ENCODE data around the gene TM9SF3.

The TM9SF3 gene

GRCh38 chr10:96513698-96514561 lies 72.9 kb downstream of the TM9SF3 start, which contains the start of gene TLL2:
TLL2 (minus strand) TSS chr10:96513926; CDS start chr10:96513685, 241 bp downstream.
- 2% methylated on average over 65 of the region's 68 CpGs for WGBS (ENCODE audit: insufficient coverage)
- POLR2A ChIA-PET: interaction anchor here (0.7 to 1.1 kb wide), 2 partner anchors 9 to 95 kb away, joined by 3 read pairs; no protein-coding TSS in a partner anchor
- H3K27me3 ChIP-seq (replicated peaks in 2 of 5; ENCODE audit: control insufficient read depth in 4 of 5, insufficient read depth in 5 of 5, low read length in 4 of 5): peaks cover 7 to 64% (median 30%) of the 10 kb centered on the region in 5 experiments

GRCh38 chr10:96513305-96513697 lies 73.5 kb downstream of the TM9SF3 start:
- Histone ChIP-seq H3K4me3 (ENCODE audit: control insufficient read depth in 1 of 7, extremely low read depth in 1 of 7, insufficient read depth in 4 of 7, low read depth in 2 of 7, low read length in 6 of 7) (peak overlapping the region; percentile 40 to 73 (median 64)), H3K4me1 (ENCODE audit: control extremely low read depth in 1 of 4, control insufficient read depth in 4 of 4, insufficient read depth in 4 of 4, low read length in 3 of 4) (peaks cover 0 to 24% (median 23%) of the 10 kb centered on the region in 4 experiments), H3K27ac (ENCODE audit: insufficient read depth in 1 of 2, low read depth in 1 of 2, low read length in 2 of 2, poor library complexity in 1 of 2, severe bottlenecking in 2 of 2) (no peak overlapping the region), H3K36me3 (ENCODE audit: control insufficient read depth in 4 of 4, insufficient read depth in 4 of 4, low read length in 3 of 4) (peaks cover 0 to 4% (median 1%) of the 10 kb centered on the region in 4 experiments), H3K27me3 (replicated peaks in 2 of 5; ENCODE audit: control insufficient read depth in 4 of 5, insufficient read depth in 5 of 5, low read length in 4 of 5) (peaks cover 7 to 66% (median 30%) of the 10 kb centered on the region in 5 experiments), H3K9me3 (ENCODE audit: control extremely low read depth in 1 of 5, control insufficient read depth in 4 of 5, insufficient read depth in 2 of 5, low read depth in 1 of 5, low read length in 4 of 5) (no peaks in the 10 kb centered on the region)
- POLR2A ChIA-PET: interaction anchor here (0.7 to 1.1 kb wide), 2 partner anchors 10 to 94 kb away, joined by 3 read pairs; no protein-coding TSS in a partner anchor
- peak in 1 of 3 donors; percentile 61 for DNase-seq
- 1% methylated on average over 29 of the region's 31 CpGs for WGBS (ENCODE audit: insufficient coverage)
- CTCF ChIA-PET: interaction anchor here (0.7 to 3.1 kb wide), 7 partner anchors 9 to 142 kb away, joined by 3 to 20 read pairs (median 6); no protein-coding TSS in a partner anchor

More at GRCh38 chr10:96513698-96514561, 72.9 kb downstream of the TM9SF3 start, which contains the start of gene TLL2:
- H3K9me3 ChIP-seq (ENCODE audit: control extremely low read depth in 1 of 5, control insufficient read depth in 4 of 5, insufficient read depth in 2 of 5, low read depth in 1 of 5, low read length in 4 of 5): no peaks in the 10 kb centered on the region
- peak within 1 kb of the TSS; percentile 40 to 73 (median 64) for H3K4me3 ChIP-seq (ENCODE audit: control insufficient read depth in 1 of 7, extremely low read depth in 1 of 7, insufficient read depth in 4 of 7, low read depth in 2 of 7, low read length in 6 of 7)
- no peak within 1 kb of the TSS for H3K27ac ChIP-seq (ENCODE audit: insufficient read depth in 1 of 2, low read depth in 1 of 2, low read length in 2 of 2, poor library complexity in 1 of 2, severe bottlenecking in 2 of 2)
- DNase-seq: peak; percentile 72 to 85 (median 77)
- CTCF ChIA-PET: interaction anchor here (0.8 to 3.1 kb wide), 7 partner anchors 9 to 139 kb away, joined by 3 to 20 read pairs (median 6); no protein-coding TSS in a partner anchor
- peaks cover 0 to 24% (median 23%) of the 10 kb centered on the region in 4 experiments for H3K4me1 ChIP-seq (ENCODE audit: control extremely low read depth in 1 of 4, control insufficient read depth in 4 of 4, insufficient read depth in 4 of 4, low read length in 3 of 4)
- peaks cover 0 to 5% (median 2%) of the 10 kb centered on the region in 4 experiments for H3K36me3 ChIP-seq (ENCODE audit: control insufficient read depth in 4 of 4, insufficient read depth in 4 of 4, low read length in 3 of 4)

GRCh38 chr10:96512524-96513304 lies 74.1 kb downstream of the TM9SF3 start:
- Histone ChIP-seq H3K4me3 (ENCODE audit: control insufficient read depth in 1 of 7, extremely low read depth in 1 of 7, insufficient read depth in 4 of 7, low read depth in 2 of 7, low read length in 6 of 7) (peak overlapping the region; percentile 40 to 73 (median 64)), H3K27me3 (replicated peaks in 2 of 5; ENCODE audit: control insufficient read depth in 4 of 5, insufficient read depth in 5 of 5, low read length in 4 of 5) (peaks cover 7 to 65% (median 30%) of the 10 kb centered on the region in 5 experiments), H3K4me1 (ENCODE audit: control extremely low read depth in 1 of 4, control insufficient read depth in 4 of 4, insufficient read depth in 4 of 4, low read length in 3 of 4) (peaks cover 0 to 24% (median 23%) of the 10 kb centered on the region in 4 experiments), H3K9me3 (ENCODE audit: control extremely low read depth in 1 of 5, control insufficient read depth in 4 of 5, insufficient read depth in 2 of 5, low read depth in 1 of 5, low read length in 4 of 5) (no peaks in the 10 kb centered on the region), H3K27ac (ENCODE audit: insufficient read depth in 1 of 2, low read depth in 1 of 2, low read length in 2 of 2, poor library complexity in 1 of 2, severe bottlenecking in 2 of 2) (no peak overlapping the region), H3K36me3 (ENCODE audit: control insufficient read depth in 4 of 4, insufficient read depth in 4 of 4, low read length in 3 of 4) (no peaks in the 10 kb centered on the region)
- under 1% methylated on average over 52 of the region's 65 CpGs for WGBS (ENCODE audit: insufficient coverage)
- ChIA-PET CTCF (interaction anchor here (0.7 to 3.1 kb wide), 8 partner anchors 10 to 142 kb away, joined by 3 to 20 read pairs (median 6); no protein-coding TSS in a partner anchor), POLR2A (interaction anchor here (1.1 kb wide), 1 partner anchor 10 kb away, joined by 3 read pairs; no protein-coding TSS in a partner anchor)
- peak in 2 of 3 donors; percentile 29 to 43 for DNase-seq

- peak; percentile 31 to 37 (median 31) for DNase-seq
- Histone ChIP-seq H3K27ac (ENCODE audit: insufficient read depth in 1 of 2, low read depth in 1 of 2, low read length in 2 of 2, poor library complexity in 1 of 2, severe bottlenecking in 2 of 2) (no peak overlapping the region), H3K4me3 (ENCODE audit: control insufficient read depth in 1 of 7, extremely low read depth in 1 of 7, insufficient read depth in 4 of 7, low read depth in 2 of 7, low read length in 6 of 7) (no peak overlapping the region), H3K9me3 (ENCODE audit: control extremely low read depth in 1 of 5, control insufficient read depth in 4 of 5, insufficient read depth in 2 of 5, low read depth in 1 of 5, low read length in 4 of 5) (no peaks in the 10 kb centered on the region), H3K36me3 (ENCODE audit: control insufficient read depth in 4 of 4, insufficient read depth in 4 of 4, low read length in 3 of 4) (no peaks in the 10 kb centered on the region), H3K4me1 (ENCODE audit: control extremely low read depth in 1 of 4, control insufficient read depth in 4 of 4, insufficient read depth in 4 of 4, low read length in 3 of 4) (peaks cover 0 to 24% (median 23%) of the 10 kb centered on the region in 4 experiments), H3K27me3 (replicated peaks in 2 of 5; ENCODE audit: control insufficient read depth in 4 of 5, insufficient read depth in 5 of 5, low read length in 4 of 5) (peaks cover 7 to 57% (median 33%) of the 10 kb centered on the region in 5 experiments)
- CTCF ChIA-PET: interaction anchor here (0.8 to 4.2 kb wide), 17 partner anchors 9 to 494 kb away, joined by 3 to 26 read pairs (median 4); no protein-coding TSS in a partner anchor
- WGBS (ENCODE audit: insufficient coverage): 78% methylated on average over 5 of the region's 7 CpGs
- POLR2A ChIA-PET: no interaction called here
Observed at GRCh38 chr10:96511044-96511945, 75.5 kb downstream of the TM9SF3 start.

- Histone ChIP-seq H3K9me3 (ENCODE audit: control extremely low read depth in 1 of 5, control insufficient read depth in 4 of 5, insufficient read depth in 2 of 5, low read depth in 1 of 5, low read length in 4 of 5) (no peaks in the 10 kb centered on the region), H3K4me3 (ENCODE audit: control insufficient read depth in 1 of 7, extremely low read depth in 1 of 7, insufficient read depth in 4 of 7, low read depth in 2 of 7, low read length in 6 of 7) (no peak overlapping the region), H3K4me1 (ENCODE audit: control extremely low read depth in 1 of 4, control insufficient read depth in 4 of 4, insufficient read depth in 4 of 4, low read length in 3 of 4) (peaks cover 0 to 20% (median 19%) of the 10 kb centered on the region in 4 experiments), H3K27ac (ENCODE audit: insufficient read depth in 1 of 2, low read depth in 1 of 2, low read length in 2 of 2, poor library complexity in 1 of 2, severe bottlenecking in 2 of 2) (no peak overlapping the region), H3K36me3 (ENCODE audit: control insufficient read depth in 4 of 4, insufficient read depth in 4 of 4, low read length in 3 of 4) (no peaks in the 10 kb centered on the region), H3K27me3 (replicated peaks in 2 of 5; ENCODE audit: control insufficient read depth in 4 of 5, insufficient read depth in 5 of 5, low read length in 4 of 5) (peaks cover 0 to 35% (median 20%) of the 10 kb centered on the region in 5 experiments)
- no peak for DNase-seq
- POLR2A ChIA-PET: no interaction called here
- CTCF ChIA-PET: interaction anchor here (2.0 to 4.2 kb wide), 2 partner anchors 12 to 113 kb away, joined by 6 to 26 read pairs; no protein-coding TSS in a partner anchor
- WGBS (ENCODE audit: insufficient coverage): 100% methylated on average over 3 of the region's 3 CpGs
Observed at GRCh38 chr10:96509017-96509641, 77.7 kb downstream of the TM9SF3 start.
